ENCODE measurements around the gene IGFALS. TPM values are rescaled to one million over a fixed set of nuclear protein-coding genes. Genes with fewer than 3 reads are reported as not detected.

The IGFALS gene
- total and polyA plus RNA-seq, 2 of the 4 experiments (the other 2 are of a cell fraction) = not detected

GRCh38 chr16:1741553-1742165 is 51.8 kb downstream of the IGFALS start:
- intact Hi-C loops (cut with micrococcal nuclease) = no loop called here
- H3K14ac ChIP-seq (replicated peaks; ENCODE audit: low read depth, low read length) = no peak overlapping the region
- no peak overlapping the region for H2BK15ac ChIP-seq (ENCODE audit: low read depth, low read length)
- no peak overlapping the region for H2AK9ac ChIP-seq (replicated peaks; ENCODE audit: low read depth, low read length, poor library complexity)
- no TSS peak for BruUV-seq (replicated peaks)
- peaks cover 2% of the 10 kb centered on the region; the same call in 1 of the 2 replicates for H3K4me1 ChIP-seq (ENCODE audit: control insufficient read depth, insufficient read depth, low read length)
- no peak overlapping the region for H3K27ac ChIP-seq (ENCODE audit: insufficient read depth, low read length)
- dilution Hi-C loops (cut with HindIII; ENCODE audit: low sequenced_read_pairs, unreplicated experiment) = no loop called here
- H4K8ac ChIP-seq (ENCODE audit: low read depth in 2 of 2, low read length in 2 of 2) = no peak overlapping the region
- no peak overlapping the region for H4K5ac ChIP-seq (ENCODE audit: low read depth, low read length)
- no peak overlapping the region for H3K4ac ChIP-seq (ENCODE audit: low read depth, low read length)
- H2BK20ac ChIP-seq (ENCODE audit: low read depth, low read length) = no peak overlapping the region
- in situ Hi-C loops (cut with MboI; ENCODE audit: low sequenced_read_pairs) = no loop called here
- no peak overlapping the region for H3K23ac ChIP-seq (ENCODE audit: low read depth, low read length)
- peaks cover 34% of the 10 kb centered on the region for H3K36me3 ChIP-seq (ENCODE audit: control insufficient read depth, insufficient read depth, low read length)
- H3K9ac ChIP-seq (ENCODE audit: low read depth, low read length) = no peak overlapping the region
- TF ChIP-seq CEBPB (IDR thresholded peaks at IDR 0.05; ENCODE audit: low read depth, low read length) = no peak
- no peak for TF ChIP-seq RAD21 (IDR thresholded peaks at IDR 0.05; ENCODE audit: low read length)
- TF ChIP-seq POLR2A (IDR thresholded peaks at IDR 0.05; ENCODE audit: low read depth, low read length) = no peak
- no peak for TF ChIP-seq CTCF (conservative IDR thresholded peaks at IDR 0.05; ENCODE audit: low read depth, low read length)
- no peak for TF ChIP-seq SMC3 (IDR thresholded peaks at IDR 0.05; ENCODE audit: low read depth, low read length)
- TF ChIP-seq NFE2L2 (IDR thresholded peaks at IDR 0.05; ENCODE audit: low read depth, low read length) = no peak
- no peak for TF ChIP-seq MXI1 (IDR thresholded peaks at IDR 0.05; ENCODE audit: borderline replicate concordance, low read depth, low read length)
- TF ChIP-seq USF2 (IDR thresholded peaks at IDR 0.05; ENCODE audit: low read depth, low read length) = no peak
- no peak for TF ChIP-seq CHD1 (IDR thresholded peaks at IDR 0.05; ENCODE audit: low read depth, low read length)
- no peak for TF ChIP-seq RCOR1 (IDR thresholded peaks at IDR 0.05; ENCODE audit: insufficient replicate concordance, low read length)
- TF ChIP-seq MAFK (IDR thresholded peaks at IDR 0.05; ENCODE audit: low read depth, low read length) = no peak
- no peak for TF ChIP-seq BHLHE40 (IDR thresholded peaks at IDR 0.05; ENCODE audit: low read depth, low read length)
- TF ChIP-seq FOS (IDR thresholded peaks at IDR 0.05; ENCODE audit: low read depth, low read length) = no peak
- TF ChIP-seq ELK1 (IDR thresholded peaks at IDR 0.05; ENCODE audit: borderline replicate concordance, low read depth, low read length) = no peak
- TF ChIP-seq RFX5 (IDR thresholded peaks at IDR 0.05; ENCODE audit: low read depth, low read length) = no peak
- TF ChIP-seq MAZ (IDR thresholded peaks at IDR 0.05; ENCODE audit: borderline replicate concordance, low read depth, low read length) = no peak
- no peak overlapping the region for H3K18ac ChIP-seq (ENCODE audit: low read depth, low read length)
- ChIA-PET CTCF (no interaction called here), POLR2A (ENCODE audit: unreplicated experiment) (no interaction called here)
- no peak overlapping the region for H3K4me2 ChIP-seq (ENCODE audit: low read depth, low read length)
- H4K20me1 ChIP-seq (ENCODE audit: insufficient read depth, low read length) = peaks cover 38% of the 10 kb centered on the region
- H3K9me1 ChIP-seq (ENCODE audit: insufficient read depth, low read length) = peaks cover 6% of the 10 kb centered on the region
- H2BK120ac ChIP-seq (ENCODE audit: low read depth, low read length) = no peak overlapping the region
- H3K79me1 ChIP-seq (ENCODE audit: low read depth in 1 of 2, low read length in 2 of 2) = peaks cover 21 to 58% of the 10 kb centered on the region in 2 experiments
- H4K91ac ChIP-seq (ENCODE audit: insufficient read depth, low read depth, low read length) = no peak overlapping the region
- H2BK5ac ChIP-seq (ENCODE audit: low read depth, low read length, poor library complexity, severe bottlenecking) = no peak overlapping the region
- no peaks in the 10 kb centered on the region for H3K9me3 ChIP-seq (ENCODE audit: control insufficient read depth, insufficient read depth, low read length)
- no peak overlapping the region for H3K56ac ChIP-seq (ENCODE audit: extremely low read depth, insufficient read depth, low read length)
- WGBS, 2 experiments (ENCODE audit: extremely low coverage in 2 of 2, insufficient read length in 1 of 2) = 97% methylated on average over 9 of the region's 19 CpGs; no CpG with 5 or more reads in 1 of the 2 experiments
- no peak for ATAC-seq (ENCODE audit: low read depth)
- no peaks in the 10 kb centered on the region for H3K27me3 ChIP-seq (ENCODE audit: control insufficient read depth, insufficient read depth, low read length)
- H2AK5ac ChIP-seq (ENCODE audit: low read depth, low read length) = no peak overlapping the region
- no peak overlapping the region for H3K4me3 ChIP-seq (ENCODE audit: insufficient read depth, low read depth, low read length)
- no peak for DNase-seq
- H2AFZ ChIP-seq (replicated peaks; ENCODE audit: low read length, poor library complexity) = no peak overlapping the region
